NCI-H1417 (cell line): Measurements from ENCODE around the gene DNAI4.
A peak's percentile ranks its signal among the peaks of the same experiment; 100 is the strongest.
"Not testable (repeated sequence)": the region's sequence is repeated elsewhere in the genome, so short reads cannot be mapped to it uniquely, and the experiment has no call there.

Experiments used
- DNase-seq, 3 experiments: peaks; one replicate each; lab custom pipeline; 2025; lab: John Stamatoyannopoulos, UW

DNAI4 gene

DNA sequence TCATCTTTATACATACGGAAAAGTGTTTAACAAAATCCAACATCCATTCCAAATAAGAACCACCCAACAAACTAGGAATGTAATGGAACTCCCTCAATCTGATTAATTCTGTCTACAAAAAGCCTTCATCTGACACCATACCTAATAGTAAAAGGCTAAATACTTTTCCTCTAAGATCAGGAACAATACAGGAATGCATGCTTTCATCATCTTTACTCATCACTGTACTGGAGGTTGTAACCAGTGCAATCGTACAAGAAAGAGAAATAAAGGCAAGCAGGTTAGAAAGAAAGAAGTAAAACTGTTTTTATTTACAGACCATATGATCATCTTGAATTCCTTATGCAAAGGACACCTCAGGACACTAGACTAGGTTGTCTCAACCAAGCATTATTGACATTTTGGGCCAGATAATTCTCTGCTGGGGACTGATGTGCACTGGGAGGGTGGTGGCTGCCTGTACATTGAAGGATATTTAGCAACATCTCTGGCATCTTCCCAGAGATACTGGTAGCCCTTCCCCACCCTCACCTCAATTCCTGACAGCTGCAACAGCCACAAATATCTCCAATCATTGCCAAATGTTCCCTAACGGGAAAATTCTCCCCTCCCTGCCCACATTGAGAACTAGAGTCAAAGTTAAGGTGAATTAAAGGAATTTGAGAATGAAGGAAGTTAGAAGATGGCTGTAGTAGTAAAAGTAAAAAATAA, 93.0 kb downstream of the DNAI4 start:
- no peak for DNase-seq

DNA sequence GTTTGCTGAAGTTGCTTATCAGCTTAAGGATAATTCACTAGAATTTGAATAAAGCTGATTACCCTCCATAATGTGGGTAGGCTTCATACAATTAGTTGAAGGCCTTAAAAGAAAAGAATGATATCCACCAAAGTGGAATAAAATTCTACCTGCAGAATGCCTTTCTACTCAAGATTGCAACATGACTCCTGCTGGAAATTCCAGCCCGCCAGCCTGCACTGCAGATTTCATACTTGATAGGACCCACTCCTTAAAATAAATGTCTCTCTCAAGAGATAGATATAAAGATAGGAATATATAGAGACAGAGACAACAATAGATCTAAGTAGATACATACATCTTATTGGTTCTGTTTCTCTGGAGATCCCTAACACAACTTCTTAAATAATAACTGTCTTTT, 99.9 kb downstream of the DNAI4 start:
- no peak for DNase-seq

DNA sequence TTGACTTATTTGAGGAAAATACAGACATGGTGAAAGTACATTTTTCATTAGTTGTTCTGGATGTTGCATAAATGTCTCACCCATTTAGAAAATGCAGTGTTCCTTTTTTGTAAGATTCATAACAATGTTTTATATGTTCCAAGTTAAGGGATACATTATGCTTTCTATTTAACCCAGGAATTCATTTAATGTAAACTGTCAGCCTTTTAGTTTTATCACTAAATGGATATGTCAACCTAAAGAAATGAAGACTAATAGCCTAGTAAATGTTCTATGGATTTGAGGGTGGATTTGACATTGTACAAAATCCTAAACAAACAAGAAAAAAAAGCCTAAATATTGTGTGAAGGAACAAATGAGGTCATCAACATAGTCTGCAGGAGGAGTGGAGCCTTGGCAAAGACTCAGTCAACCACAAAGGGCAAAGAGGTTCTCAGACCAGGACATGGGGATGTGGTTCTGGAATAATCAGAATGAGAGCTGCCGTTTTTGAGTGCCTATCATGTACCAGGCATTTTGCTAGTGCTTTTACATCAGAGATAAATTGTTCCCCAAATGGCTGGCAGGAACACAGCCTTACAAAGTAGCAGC, 114.8 kb downstream of the DNAI4 start:
- DNase-seq, result peak in 1 of 3 experiments; percentile 11

DNA sequence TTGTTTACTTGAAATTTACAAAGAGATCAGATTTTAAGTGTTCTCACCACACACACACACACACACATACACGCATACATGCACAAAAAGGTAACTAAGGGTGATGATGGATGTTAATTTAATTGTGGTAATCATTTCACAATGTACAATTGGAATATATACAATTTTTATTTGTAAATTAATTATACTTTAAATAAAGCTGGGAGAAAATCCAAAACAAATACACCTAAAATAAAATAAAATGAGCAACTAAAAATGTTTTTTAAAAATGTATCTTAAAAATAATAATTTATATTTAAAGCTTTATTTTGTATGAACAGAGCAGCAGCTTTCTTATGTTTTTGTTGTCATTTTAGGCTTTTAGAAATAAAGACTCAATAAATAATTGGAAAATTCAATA, 115.4 kb downstream of the DNAI4 start:
- DNase-seq, result no peak

DNA sequence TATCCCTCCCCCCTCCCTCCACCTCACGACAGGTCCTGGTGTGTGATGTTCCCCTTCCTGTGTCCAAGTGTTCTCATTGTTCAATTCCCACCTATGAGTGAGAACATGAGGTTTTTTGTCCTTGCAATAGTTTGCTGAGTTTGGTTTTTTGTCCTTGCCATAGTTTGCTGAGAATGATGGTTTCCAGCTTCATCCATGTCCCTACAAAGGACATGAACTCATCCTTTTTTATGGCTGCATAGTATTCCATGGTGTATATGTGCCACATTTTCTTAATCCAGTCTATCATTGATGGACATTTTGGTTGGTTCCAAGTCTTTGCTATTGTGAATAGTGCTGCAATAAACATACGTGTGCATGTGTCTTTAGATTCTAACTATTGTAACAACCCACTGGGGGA, 128.8 kb downstream of the DNAI4 start:
- not testable (repeated sequence) for DNase-seq

GRCh38 chr1:66791621-66792610, 132.7 kb downstream of the DNAI4 start:
- DNase-seq, result no peak

DNA sequence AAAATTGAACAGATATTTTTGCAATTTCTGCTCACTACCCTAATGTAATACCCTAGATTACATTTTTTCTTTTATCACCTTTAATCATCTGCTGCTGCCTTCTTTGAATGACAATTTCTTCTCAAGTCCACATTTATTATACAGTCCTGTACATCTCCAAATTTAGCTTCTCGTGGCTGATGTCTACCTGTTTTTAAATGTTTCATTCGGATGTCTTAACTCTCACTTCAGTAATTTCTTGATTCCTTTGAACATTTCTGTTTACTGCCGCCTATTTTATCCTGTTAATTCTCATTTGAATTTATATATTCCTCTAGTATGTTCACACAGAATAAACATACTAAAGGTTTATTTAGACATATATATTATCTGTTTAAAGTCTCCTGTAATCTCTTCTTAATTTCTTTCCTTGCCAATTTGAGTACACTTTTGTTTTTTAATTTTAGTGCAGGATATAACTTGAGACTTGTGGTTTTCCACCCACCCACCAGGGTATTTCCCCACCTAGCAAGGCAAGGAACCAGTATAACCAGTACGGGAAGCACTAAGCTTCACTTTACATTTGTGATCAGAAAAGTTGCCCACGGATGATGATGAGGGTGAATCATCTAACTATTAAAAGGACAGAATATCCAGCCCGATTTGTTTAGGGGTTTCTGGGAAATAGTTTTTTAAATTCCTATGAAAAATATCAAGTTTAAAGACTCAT, 136.3 kb downstream of the DNAI4 start:
- DNase-seq, result no peak

- DNase-seq, result no peak
Measured at GRCh38 chr1:66787641-66788040, 137.0 kb downstream of the DNAI4 start.

GRCh38 chr1:66785800-66786199, 138.9 kb downstream of the DNAI4 start:
- DNase-seq, result not testable (repeated sequence)

- peak in 2 of 3 experiments; percentile 18 to 45 for DNase-seq
Measured at GRCh38 chr1:66779475-66780078, 145.1 kb downstream of the DNAI4 start.

- DNase-seq, result no peak
Measured at GRCh38 chr1:66778969-66779368, 145.7 kb downstream of the DNAI4 start.

GRCh38 chr1:66778266-66778665, 146.4 kb downstream of the DNAI4 start:
- DNase-seq, result peak; percentile 72 to 96 (median 94)

- DNase-seq, result peak; percentile 78 to 97 (median 85)
Measured at GRCh38 chr1:66777831-66778230, 146.8 kb downstream of the DNAI4 start.

- DNase-seq, result no peak
Measured at GRCh38 chr1:66775646-66776045, 149.0 kb downstream of the DNAI4 start.

DNA sequence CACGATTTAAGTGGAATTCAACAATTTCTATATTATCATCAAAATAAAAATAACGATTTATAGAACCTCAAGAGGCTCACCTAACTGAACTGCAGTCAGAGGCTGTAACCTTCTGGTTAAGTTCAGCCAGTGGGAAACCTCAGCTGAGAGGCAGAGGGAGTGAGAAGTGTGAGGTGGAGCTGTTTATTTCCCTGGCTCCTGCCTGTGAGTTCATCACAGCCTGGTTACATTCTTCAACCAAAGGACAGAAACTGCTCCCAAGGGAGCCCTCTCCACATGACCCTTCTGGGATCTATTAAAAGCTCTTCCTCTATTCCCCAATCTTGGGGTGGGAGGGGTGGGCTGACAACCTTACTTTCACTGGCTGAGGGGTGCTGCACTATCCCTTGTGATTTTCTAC, 150.2 kb downstream of the DNAI4 start:
- peak in 2 of 3 experiments; percentile 16 to 60 for DNase-seq

- no peak for DNase-seq
Measured at GRCh38 chr1:66773227-66773626, 151.4 kb downstream of the DNAI4 start.

- peak; percentile 27 to 67 (median 59) for DNase-seq
Measured at GRCh38 chr1:66770694-66771093, 154.0 kb downstream of the DNAI4 start.

DNA sequence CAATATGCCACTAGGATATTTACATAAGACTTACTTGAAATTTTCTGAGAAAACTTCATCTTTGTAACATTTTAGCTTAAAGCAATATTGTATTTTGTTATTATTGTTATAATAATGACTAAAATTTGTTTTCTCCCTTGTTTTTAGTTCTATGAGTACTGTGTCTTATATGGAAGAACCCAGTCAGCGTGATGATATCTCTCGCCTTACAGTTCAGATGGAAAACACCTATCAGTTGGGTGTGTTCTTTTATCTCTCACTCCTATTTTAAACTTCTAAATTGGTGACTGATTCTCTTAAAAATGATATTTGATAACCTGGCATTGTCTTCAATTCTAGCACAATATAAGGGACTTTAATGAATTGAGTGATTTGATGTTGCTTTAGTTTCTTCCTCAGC, 154.4 kb downstream of the DNAI4 start:
- DNase-seq, result no peak

DNA sequence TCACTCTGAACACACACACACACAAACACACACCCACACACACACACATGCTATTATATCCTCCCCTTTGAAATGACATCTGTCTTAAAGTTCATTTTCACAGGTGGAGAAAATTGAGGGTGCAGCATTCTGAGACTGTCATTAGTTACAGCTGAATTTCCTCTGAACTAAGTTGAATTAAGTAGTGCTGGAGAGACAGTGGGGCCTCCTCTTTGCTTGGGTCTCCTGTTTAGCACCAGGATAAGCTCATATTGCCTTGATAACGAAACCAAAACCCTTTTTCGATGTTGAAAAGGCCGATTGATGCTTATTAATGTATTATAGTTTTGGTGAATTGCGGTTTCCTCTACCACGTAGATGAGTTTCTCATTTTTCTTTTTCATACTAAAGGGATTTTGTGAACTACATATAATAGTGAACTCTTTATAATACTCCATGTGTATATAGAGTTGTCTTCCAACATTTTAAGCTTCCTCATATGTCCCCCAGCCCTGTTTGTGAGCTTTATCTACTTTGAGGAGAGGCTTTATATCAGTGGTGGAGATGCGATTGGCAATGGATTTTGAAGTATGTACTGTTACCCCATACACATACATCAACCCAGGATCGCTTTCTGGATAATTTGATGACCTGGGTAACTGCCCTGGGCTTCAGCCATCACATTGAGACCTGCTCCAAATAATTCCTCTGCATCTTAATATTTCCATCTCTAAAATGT, 155.0 kb downstream of the DNAI4 start:
- DNase-seq, result peak; percentile 28 to 63 (median 59)

- DNase-seq, result peak in 1 of 3 experiments; percentile 64
Measured at GRCh38 chr1:66768965-66769364, 155.7 kb downstream of the DNAI4 start.

- no peak for DNase-seq
Measured at GRCh38 chr1:66767626-66768025, 157.0 kb downstream of the DNAI4 start.
